NT2/D1 (cell line): ENCODE results near the gene RFXANK.

Experiments used
- DNase-seq: peaks from one replicate; pipeline ENCODE4 v3.0.0-alpha.2; 2011; ENCODE audit warnings: low read depth, low spot score
- H3K27me3 ChIP-seq: 2 replicates; pipeline ENCODE4 v1.6.0; 2011; ENCODE audit warnings: mild to moderate bottlenecking; ENCODE audit not compliant: insufficient read length, insufficient read depth
- H3K36me3 ChIP-seq: 2 replicates; pipeline ENCODE4 v1.6.1; 2011; ENCODE audit warnings: mild to moderate bottlenecking, low read length, mixed read lengths; ENCODE audit not compliant: insufficient read depth, insufficient read length
- H3K4me1 ChIP-seq: 2 replicates; pipeline ENCODE4 v1.5.1; 2011; ENCODE audit not compliant: insufficient read depth, insufficient read length
- H3K4me3 ChIP-seq: 2 replicates; pipeline ENCODE4 v1.5.1; 2011; ENCODE audit warnings: low read depth; ENCODE audit not compliant: insufficient read length
- H3K9ac ChIP-seq: 2 replicates; pipeline ENCODE4 v1.6.0; 2011; ENCODE audit warnings: low read depth; ENCODE audit not compliant: insufficient read length
- H3K9me3 ChIP-seq: 2 replicates; pipeline ENCODE4 v1.5.1; 2011; ENCODE audit warnings: mild to moderate bottlenecking, low read length; ENCODE audit not compliant: insufficient read depth
- SUZ12 ChIP-seq: IDR thresholded peaks from 2 replicates; pipeline ENCODE4 v1.6.1; 2011; ENCODE audit not compliant: insufficient read length, insufficient read depth; ENCODE audit errors: extremely low read depth
- YY1 ChIP-seq: IDR thresholded peaks from 2 replicates; pipeline ENCODE4 v1.6.1; 2011; ENCODE audit not compliant: insufficient read length, insufficient read depth
- ZNF274 ChIP-seq: IDR thresholded peaks from 2 replicates; pipeline ENCODE4 v1.6.1; 2011; ENCODE audit warnings: mild to moderate bottlenecking, low read depth, low read length

RFXANK gene

DNA sequence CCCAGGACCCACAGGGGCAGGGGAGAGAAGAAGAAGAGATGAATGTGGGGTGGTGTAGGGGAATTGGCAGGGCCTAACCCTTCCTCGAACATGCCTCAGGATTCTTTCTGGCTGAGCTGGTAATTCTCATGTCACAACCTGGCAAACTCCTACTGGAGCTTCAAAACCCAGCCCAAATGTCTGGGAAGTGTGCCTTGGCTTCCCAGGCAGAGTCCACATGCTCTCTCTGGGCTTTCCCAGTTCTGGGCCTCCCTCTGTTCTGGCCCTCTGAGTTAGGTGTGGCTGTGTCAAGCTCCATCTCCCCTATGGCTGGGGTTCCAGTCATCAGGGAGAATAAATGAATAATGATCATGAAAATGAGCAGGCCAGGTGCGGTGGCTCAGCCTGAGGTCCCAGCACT lies 42.6 kb upstream of the RFXANK start:
- Histone ChIP-seq H3K9me3 (no peaks in the 10 kb centered on the region), H3K4me1 (peaks cover 10% of the 10 kb centered on the region), H3K27me3 (peaks cover 25% of the 10 kb centered on the region), H3K9ac (no peak overlapping the region), H3K4me3 (no peak overlapping the region), H3K36me3 (no peaks in the 10 kb centered on the region)
- TF ChIP-seq SUZ12 (no peak), ZNF274 (no peak), YY1 (no peak)
- no peak for DNase-seq

DNA sequence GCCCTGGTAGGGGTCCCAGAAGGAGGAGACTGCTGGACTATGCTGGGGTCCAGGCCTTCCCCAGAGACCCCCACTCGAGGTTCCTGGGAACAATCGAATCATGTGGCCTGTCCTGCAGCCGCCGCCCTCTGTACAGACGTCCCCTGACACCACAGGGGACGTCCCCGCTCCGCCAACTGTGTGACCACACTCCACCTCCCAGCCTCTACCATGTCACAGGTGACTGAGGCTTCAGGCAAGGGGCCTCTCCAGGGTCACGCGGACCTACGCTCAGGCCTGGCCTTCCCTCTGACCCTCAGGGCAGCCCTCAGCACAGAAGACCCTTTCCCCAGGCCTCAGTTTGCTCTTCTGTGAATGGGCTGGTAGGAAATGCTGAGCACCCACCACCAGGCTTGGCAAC lies 40.6 kb upstream of the RFXANK start:
- H3K9me3 ChIP-seq = peaks cover 7% of the 10 kb centered on the region
- peaks cover 8% of the 10 kb centered on the region for H3K4me1 ChIP-seq
- TF ChIP-seq ZNF274 = no peak
- TF ChIP-seq YY1 = no peak
- no peak for TF ChIP-seq SUZ12

DNA sequence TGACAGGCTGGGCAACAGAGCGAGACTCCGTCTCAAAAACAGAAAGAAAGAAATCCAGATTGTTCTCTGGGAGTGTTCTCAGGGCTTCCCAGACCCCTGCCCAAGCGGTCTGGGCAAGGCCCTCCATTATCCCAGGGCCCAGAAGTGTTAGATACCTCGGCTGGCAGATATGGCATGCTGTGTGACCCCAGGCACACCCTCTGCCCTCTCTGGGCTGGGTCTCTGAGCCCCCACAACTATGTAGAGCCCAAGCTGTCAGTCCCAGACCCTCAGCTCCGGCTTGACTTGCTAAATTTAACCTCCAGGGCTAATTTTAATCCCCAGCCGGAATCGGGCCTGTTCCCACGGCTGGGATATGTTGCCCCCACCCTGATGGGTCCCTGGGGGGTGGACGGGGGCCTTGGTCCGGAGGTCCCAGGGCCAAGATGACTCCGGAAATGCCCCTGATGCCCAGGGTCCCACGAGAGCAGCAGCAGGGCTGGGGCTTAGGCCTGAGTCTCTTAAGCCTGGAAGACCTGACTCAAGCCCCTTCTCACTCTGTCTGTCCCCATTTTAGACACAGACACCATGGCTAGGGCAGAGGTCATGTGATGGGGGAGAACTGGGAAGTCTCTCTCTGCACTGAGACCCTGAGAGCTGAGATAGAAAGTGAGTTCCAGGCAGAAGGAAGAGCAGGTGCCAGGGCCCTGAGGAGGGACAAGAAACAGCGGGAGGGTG lies 39.2 kb upstream of the RFXANK start:
- DNase-seq = no peak
- H3K4me3 ChIP-seq = no peak overlapping the region
- peaks cover 41% of the 10 kb centered on the region for H3K27me3 ChIP-seq
- TF ChIP-seq YY1 (no peak), ZNF274 (no peak), SUZ12 (no peak)
- H3K9ac ChIP-seq = no peak overlapping the region
- peaks cover 7% of the 10 kb centered on the region for H3K9me3 ChIP-seq
- no peaks in the 10 kb centered on the region for H3K36me3 ChIP-seq
- peaks cover 5% of the 10 kb centered on the region for H3K4me1 ChIP-seq

More for the DNA sequence above, 40.6 kb upstream of the RFXANK start:
- H3K9ac ChIP-seq = no peak overlapping the region
- H3K4me3 ChIP-seq = no peak overlapping the region
- H3K36me3 ChIP-seq = no peaks in the 10 kb centered on the region
- H3K27me3 ChIP-seq = peaks cover 43% of the 10 kb centered on the region
- DNase-seq = no peak

DNA sequence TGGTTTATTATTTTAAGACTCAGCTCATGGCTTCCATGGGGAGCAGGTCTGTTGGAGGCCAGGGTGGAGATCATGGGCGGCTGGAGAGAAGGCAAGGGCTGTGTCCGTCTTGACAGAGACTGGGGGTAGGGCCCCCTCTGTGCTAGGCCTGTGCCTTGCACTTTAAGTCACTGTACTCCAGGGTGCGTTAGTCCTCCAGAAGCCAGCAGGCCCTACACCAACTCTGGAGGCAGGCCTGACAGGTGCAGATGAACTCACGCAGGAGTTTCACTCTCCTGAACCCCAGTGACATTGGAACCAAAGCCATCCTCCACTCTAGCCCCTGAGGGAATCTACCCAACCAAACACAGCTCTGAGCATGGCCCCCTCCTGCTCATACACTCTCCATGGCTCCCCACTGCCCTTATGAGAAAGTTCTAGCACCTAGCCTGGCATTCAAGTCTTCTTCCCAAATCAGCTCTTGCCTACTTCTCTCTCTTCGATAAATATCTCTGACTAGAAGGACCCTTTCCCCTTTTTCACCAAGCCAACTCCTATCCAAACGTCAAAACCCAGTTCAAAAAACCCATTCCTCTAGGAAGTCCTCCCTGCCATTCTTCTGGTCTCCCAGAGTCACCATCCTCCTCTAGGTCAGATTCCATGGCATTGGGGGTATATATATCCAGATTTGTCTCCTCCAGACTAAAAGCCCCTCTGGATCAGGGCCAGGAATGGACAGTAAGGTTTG lies 37.1 kb upstream of the RFXANK start:
- Histone ChIP-seq H3K9ac (no peak overlapping the region), H3K27me3 (peaks cover 36% of the 10 kb centered on the region), H3K36me3 (no peaks in the 10 kb centered on the region), H3K4me1 (peaks cover 5% of the 10 kb centered on the region), H3K4me3 (no peak overlapping the region), H3K9me3 (peaks cover 7% of the 10 kb centered on the region)
- DNase-seq = no peak
- TF ChIP-seq YY1 = no peak
- TF ChIP-seq SUZ12 = no peak

DNA sequence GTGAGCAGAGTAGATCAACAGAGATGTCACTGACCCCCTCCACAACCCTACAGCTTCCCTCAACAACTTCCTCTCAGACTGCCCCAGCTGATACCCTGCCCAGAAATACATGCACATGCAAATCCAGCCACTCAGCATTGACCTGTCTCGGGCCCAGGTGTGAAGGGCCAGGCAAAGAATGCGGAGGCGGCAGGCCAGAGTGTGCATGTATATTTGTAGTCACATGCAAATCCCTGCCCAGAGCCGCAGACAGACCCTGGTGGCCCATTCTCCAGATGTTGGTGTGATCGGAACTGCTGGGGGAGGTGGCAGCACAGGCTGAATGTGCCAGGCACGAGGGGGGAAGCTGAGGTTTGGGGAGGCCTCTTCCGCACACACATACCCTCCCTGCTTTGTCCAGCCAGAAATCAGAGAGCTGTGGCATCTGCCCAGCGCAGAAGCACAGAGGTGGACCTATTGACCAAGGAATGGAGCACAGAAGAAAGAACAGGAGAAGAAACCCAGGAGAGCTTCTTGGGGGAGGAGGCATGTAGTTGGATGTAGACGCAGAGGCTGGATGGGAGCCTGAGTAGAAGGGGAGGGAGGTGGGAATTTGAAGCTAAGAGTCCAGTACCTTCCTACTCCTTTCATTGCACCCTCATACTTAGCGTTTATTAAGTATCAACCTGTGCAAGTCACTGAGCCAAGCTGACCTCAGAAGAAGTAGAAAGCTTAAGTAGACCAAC lies 36.4 kb upstream of the RFXANK start:
- no peak overlapping the region for H3K9ac ChIP-seq
- H3K4me1 ChIP-seq = peaks cover 5% of the 10 kb centered on the region
- peaks cover 36% of the 10 kb centered on the region for H3K27me3 ChIP-seq
- H3K9me3 ChIP-seq = peaks cover 7% of the 10 kb centered on the region
- H3K4me3 ChIP-seq = no peak overlapping the region
- DNase-seq = no peak
- no peaks in the 10 kb centered on the region for H3K36me3 ChIP-seq
- TF ChIP-seq SUZ12 = no peak
- no peak for TF ChIP-seq YY1
- no peak for TF ChIP-seq ZNF274

DNA sequence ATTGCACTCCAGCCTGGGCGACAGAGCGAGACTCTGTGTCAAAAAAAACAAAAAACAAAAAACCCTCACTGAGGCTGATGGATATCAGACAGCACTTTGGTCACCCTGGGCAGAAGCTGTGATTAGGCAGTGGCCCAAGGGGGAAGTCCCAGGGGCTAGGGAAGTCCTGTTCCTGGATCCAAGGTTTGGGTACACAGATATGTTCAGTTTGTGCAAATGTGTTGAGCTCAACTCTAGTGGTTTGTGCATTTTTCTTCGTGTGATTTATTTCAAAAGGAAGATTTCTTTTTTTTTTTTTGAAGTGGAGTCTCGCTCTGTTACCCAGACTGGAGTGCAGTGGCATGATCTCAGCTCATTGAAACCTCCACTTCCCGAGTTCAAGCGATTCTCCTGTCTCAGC lies 34.2 kb upstream of the RFXANK start:
- no peak overlapping the region for H3K9ac ChIP-seq

DNA sequence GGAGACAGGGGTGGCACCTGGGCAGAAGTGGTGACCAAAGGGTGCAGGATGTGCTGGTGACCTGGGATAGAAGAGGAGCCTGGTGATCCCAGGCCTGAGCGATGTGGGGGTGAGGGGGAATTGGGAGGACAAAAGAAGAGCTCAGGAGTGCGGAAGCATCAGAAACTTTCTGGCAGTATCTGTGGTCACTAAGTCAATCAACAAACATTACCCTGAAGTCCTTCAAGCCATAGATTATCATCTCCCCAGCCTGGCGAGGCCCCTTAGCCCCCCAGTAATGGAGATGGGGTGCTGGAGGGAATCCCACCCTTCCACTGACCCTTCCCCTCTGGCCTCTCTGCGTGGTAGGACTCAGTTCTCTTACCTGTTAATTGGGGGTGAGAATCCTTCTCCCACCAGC lies 32.5 kb upstream of the RFXANK start:
- TF ChIP-seq ZNF274 (no peak), YY1 (no peak), SUZ12 (no peak)
- H3K4me1 ChIP-seq = peaks cover 4% of the 10 kb centered on the region
- H3K4me3 ChIP-seq = no peak overlapping the region
- H3K36me3 ChIP-seq = no peaks in the 10 kb centered on the region
- H3K27me3 ChIP-seq = peaks cover 28% of the 10 kb centered on the region
- peaks cover 7% of the 10 kb centered on the region for H3K9me3 ChIP-seq
- DNase-seq = no peak
- no peak overlapping the region for H3K9ac ChIP-seq

More for the DNA sequence above, 34.2 kb upstream of the RFXANK start:
- TF ChIP-seq YY1 (no peak), ZNF274 (no peak), SUZ12 (no peak)
- Histone ChIP-seq H3K4me3 (no peak overlapping the region), H3K9me3 (peaks cover 7% of the 10 kb centered on the region), H3K4me1 (peaks cover 4% of the 10 kb centered on the region), H3K36me3 (no peaks in the 10 kb centered on the region), H3K27me3 (peaks cover 30% of the 10 kb centered on the region)
- DNase-seq = no peak
